CD4-positive, alpha-beta T cell treated with Interleukin-4 for 1 hour (primary cell): ENCODE data around the gene TLE3.

Experiments
- DNase-seq, 2 donors: peaks; one replicate each; pipeline ENCODE4 v3.0.0-alpha.2; 2020 to 2022

The TLE3 gene

DNA sequence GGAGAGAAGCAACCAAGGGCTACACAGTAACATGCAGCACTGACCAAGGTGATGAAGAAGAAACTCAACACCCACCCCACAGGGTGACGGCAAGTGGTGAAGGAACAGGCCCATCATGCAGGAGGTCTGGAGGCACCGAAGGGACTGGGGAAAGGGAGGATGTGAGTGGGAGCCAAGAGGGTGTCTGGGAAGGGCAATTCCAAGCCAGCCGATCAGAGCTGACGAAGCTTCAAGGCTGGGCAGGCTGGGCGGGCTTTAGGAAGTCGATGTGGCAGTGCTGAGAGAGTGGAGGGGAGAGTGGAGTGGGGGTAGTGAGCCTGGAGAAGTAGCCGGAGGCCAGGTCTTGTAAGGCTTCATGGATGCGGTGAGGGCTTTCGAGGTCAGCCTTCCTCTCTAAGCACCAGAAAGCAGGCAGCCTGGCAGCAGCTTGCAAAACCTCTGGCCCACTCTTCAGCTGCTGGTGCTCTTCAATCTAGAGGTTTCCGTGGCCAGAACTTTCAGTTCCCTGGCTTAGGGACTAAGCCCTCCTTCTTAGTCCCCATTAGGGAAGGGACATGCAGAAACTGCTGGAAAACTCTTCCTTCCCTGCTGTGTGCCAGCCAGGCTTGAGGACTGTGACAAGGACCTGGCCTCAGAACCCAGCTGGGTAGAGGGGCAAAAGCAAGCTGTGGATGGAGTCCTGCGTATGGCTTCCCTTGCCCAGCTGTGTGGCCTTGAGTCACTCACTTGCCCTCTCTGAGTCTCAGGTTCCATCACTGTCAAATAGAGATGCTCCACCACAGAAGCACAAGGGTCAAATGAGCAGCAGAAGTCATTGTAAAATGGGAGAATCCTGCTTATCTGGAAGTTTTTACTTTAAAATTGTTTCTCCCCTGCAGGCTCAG lies 72.1 kb downstream of the TLE3 start:
- DNase-seq: no peak

DNA sequence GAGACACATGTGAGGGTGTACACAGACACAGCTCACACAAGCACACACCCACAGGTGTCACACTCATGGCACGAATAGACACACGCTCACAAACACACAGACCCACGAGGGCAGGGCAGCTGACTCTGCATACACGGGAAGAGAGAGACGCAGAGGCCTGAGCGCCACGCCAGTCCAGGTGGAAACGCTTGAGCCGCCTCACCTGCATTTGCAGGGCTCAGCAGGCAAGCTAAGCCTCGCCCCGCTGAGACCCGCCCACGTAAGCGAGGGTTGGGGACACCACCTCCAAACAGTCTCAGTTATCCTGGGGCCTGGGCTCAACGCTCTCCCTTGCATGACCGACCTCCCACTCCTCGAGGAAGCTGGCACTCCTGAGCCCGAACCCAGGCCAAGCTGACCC lies 73.2 kb downstream of the TLE3 start:
- DNase-seq: no peak

DNA sequence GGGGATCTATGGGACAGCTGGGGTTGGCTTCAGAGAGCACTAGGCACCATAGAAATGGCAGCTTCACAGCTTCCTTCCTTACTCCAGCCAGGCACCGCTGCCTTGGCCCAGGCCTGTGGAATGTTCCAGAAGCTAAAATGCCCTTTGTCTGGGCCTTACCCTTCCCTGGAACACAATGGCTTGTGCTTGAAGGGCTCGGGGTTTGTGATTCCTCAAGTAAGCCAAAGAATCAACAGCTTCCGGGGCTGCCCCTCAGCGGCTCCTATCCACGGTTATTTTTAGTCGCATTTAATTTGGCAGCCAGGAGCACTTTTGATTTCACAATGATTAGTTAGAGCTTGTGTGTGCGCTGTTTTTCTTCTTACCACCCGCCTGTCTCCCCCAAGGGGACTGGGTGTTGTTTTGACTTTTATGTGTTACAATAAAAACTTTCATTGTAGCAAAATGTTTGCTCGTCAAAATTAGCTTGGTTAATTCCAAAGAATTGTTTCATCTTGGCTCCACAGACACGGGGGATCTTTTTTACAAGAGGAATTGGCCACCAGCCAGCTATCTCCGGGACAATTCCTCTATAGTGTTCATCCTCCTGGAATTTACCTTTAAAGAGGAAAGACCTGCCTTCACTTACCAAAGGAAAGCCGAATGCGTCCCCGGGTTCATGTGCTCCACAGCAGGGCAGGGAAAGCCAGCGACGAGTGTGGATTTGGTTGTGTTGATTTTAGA lies 73.8 kb downstream of the TLE3 start:
- DNase-seq: no peak

DNA sequence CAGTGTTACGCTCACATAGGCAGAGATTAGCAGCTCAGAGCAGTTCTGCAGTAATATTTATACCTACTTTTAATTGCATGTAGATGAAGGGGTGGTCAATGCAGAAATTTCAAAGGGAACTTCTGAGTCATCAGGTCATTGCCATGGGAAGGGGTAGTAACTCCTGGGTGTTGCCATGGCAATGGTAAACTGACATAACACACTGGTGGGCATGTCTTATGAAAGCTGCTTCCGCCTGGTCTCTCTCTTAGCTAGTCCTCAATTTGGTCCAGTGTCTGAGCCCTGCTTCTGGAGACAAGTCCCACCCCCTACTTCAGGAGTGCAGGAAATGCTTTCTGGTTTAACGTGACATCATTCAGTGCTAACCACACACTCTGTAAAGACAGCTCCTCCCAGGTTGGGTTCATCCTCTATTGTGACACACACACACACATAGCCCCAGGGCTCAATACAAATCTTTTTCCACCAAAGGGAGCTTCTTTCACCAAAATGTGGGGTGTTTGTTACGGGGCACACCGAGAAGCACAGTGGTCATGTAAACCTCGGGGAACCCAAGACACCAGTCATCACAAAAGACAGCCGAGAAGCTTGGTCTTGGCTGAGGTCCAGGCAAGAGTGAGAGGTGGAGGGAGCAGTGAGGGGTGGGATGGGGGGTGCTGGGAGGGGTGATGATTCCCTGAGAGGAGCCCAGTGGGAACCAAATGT lies 74.5 kb downstream of the TLE3 start:
- peak; percentile 88 to 89 for DNase-seq

DNA sequence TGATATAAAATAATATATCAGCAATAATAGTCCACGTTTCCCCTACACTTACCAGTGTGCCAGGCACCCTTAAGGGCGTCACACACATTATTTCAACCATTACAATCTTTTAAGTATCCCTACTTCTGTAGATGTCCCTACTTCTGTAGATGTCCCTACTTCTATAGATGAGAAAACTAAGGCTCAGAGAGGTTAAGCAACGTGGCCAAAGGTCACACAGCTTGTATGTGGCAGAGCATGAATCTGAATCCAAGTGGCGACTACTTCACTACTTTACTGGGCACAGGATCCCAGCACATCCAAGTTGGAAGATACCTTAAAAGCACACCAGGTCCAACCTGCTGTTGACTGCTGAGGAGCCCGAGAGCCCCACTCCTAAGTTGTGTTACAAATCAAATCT lies 77.5 kb downstream of the TLE3 start:
- no peak for DNase-seq

DNA sequence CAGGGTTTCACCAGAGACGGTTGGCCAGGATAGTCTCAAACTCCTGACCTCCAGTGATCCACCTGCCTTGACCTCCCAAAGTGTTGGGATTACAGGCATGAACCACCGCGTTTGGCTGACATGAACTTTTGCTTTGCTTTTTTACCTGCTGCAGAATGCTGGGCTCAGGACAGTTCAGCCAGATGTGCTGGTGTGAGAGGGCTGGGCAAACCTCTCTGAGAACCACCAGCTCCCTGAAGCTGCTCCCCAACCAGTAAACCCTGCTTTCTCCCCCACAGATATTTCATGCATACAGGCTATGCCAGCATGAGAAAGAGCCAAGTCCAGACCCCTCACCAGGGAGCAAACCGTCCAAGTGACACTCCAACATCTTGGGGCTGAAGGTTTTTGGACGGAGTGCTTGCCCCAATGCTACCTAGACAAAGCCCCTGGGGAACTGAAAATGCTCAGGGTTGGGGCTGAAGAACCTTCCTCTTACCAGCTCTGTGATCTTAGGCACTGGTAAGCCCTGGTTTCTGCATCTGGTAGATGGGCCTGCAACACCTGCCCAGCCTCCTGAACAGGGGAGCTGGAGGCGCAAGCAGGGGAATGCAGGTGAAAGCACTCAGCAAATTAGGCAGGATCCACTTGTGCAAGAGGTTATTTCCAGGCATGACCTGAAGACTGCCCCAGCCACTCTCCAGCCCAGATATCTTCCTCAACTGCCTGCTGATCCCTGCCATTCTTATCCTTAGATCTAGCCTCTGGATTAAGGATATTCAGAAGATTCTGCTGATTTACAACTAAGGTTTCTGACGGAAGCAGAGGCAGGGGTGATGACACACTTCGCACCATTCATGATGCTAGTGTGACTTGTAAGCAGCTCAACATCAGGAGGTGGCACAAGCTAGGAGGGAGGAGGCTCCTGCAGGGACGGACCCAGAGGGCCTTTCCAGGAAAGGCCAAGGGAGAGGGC lies 78.8 kb downstream of the TLE3 start:
- DNase-seq: no peak

DNA sequence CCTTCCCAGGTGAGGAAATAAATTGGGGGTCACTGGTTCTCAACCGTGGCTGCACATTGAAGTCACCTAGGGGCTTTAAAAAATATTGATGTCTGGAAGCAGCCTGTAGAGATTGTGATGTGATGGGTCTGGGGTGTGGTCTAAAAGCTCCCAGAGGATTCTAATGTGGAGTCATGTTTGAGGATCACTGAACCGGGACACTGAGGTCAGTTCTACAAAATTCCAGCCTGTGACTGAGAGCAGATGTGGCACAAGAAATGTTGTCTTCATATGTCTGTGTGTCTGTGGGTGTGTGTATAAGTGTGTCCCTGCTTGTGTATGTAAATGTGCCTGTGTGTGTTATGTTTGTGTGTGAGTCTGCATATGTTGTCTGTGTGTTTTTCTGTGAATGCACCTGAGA lies 79.9 kb downstream of the TLE3 start:
- DNase-seq: no peak

DNA sequence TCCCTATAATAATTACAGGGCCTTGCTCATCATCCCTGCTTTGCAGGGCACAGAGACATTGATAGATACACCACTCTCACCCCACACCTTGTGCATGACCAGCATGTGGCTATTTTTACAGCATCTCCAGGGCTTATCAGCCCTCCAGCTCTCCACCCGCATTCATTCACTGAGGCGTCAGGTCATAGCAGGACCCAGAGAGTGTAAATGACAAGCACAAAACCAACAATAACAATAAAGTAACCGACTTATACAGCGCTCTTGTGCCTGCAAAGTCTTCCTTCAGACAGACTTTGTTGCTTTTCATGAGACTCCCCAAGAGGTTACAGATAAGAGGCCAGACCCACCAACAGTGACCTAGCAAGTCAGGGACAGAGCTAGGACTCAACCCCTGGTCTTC lies 80.7 kb downstream of the TLE3 start:
- no peak for DNase-seq

DNA sequence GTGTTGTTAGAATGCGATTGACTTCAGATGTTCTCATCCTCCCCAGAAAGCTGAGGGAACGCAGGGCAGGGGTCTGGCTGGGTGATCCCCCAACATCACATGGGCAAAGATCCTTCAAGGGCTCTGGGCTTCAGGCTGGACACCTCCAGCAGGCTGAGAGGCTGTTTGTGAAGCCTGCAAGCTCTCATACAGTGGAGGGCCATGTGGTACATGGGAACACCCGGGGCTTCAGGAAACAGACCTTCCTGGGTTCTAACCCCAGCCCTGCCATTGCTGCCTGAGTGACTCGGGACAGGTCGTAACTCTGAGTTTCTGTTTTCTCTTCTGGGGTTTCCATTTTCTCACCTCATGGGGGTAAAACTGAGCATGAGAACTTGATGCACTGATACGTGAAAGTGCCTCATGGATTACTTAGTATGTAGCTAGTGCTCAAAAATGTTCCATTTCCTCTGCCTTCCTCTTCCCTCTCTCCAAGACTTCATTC lies 81.2 kb downstream of the TLE3 start:
- no peak for DNase-seq

DNA sequence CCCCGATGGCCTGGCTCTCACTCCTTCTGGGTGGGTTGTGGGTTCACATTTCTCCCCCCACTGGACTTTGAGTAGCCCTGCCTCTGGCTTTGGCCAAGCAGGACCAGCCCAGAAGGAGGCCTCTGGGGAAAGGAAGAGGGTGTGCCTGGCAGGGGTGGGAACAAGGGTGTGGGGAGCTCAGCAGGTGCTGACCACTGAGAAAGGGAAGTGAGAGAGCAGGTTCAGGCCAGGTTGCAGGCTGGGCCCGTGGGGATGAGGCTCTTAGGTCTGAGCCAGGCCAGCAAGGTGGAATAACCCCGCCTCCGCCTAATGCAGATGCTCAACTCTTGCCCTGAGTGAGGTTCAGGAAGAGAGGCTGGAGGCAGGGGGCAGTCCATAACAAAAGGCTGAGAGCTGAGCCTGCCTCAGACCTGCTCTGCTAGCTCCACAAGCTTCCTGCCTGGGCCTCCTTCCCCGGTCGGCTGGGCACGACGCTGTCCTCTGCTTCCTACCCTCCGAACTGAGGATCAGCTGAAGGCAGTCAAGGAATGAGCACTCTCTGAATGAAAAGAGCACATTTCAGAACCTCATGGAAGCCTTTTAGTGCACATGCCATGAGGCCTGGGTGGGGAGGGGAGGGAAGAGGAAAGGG lies 82.7 kb downstream of the TLE3 start:
- no peak for DNase-seq

DNA sequence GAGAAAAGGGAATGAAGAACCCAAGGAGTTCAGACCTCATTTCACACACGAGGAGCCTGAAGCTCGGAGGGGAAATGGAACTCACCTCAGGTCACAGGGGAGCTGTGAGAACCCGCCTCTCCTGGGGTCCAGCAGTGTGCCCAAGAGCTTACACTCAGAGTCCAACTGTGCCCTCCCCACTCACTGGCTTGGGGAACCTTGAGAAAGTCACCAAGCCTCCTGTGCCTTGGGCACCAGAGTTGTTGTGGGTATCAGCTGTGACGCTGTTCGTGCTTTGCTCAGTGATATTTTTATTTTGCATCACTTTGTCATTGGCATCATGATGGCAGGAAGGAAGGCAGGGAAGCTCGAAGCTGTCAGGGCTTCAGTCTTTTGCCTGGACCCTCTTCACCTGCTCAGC lies 83.4 kb downstream of the TLE3 start:
- DNase-seq: no peak

DNA sequence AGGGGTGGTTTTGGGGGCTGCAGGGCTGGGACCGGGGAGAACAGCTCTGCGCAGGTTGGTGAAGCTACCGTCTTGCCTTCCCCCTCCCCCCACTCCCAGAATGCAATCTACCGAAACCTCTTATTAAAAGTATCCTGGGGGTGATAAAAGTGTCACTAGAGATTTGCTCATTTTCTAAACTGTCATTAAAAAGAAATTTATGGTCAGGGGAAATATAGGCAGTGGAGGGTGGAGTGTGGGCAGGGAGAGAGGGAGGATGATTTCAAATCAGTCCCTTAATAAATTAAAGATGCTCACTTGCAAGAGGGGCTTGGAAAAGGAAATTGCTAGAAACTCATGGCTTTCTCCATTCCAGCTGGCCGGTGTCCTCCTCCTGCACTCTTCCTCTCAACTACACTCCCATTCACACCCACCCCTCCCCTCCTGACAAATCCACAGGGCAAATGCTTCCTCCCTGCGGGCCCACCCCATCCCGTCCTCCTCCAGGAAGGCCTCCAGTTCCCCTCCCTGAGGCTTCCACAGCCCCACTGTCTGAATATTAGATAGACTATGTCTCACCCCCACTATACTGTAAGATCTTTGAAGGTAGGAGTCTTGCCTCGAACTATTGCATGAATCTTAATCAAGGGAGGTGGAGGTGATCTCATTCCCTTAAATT lies 83.9 kb downstream of the TLE3 start:
- DNase-seq: no peak

DNA sequence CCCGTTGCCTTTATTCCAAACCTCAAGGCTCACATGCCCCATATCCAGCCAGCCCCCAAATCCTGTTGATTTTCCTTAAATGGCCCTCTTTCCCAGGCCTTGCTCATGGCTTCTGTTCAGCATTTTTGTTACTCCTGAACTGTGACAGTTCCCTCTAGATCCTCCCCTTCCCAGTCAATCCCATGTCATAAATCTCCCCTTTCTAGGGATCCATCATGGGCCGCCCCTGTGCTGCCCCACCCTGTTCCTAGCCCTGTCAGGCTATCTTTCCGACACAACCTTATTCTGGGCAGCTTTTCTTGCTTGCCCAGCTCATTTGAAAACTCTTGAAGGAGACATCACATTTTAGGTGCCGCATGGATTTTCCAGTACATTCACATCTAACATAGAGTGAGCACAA lies 84.8 kb downstream of the TLE3 start:
- DNase-seq: no peak

DNA sequence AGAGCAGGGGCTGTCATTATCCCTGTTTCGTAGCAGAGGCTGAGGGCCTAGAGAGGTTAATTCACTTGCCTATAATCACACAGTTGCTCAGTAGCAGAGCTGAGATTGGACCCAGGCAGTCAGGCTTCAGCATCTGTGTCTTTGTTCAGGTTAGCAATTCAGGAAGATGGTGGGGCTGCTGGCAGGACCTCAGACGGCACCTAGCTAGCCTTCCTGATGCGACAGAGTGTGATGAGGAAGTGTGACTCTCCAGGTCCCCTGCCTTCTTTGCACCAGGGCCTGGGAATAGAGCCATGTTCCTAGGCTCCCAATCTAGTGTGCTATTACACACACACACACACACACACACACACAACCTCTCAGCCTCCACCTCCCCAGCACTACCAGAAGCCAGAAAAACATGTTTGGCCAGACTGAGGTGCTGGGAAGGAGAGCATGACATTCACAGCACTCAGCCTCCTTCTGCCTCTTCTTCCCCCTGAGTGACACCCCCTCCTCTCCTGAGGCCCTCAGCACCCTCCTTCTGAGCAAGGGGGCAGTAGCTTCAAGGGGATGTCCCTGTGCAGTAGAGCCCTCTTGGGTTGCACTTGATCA lies 88.9 kb downstream of the TLE3 start:
- DNase-seq: no peak

DNA sequence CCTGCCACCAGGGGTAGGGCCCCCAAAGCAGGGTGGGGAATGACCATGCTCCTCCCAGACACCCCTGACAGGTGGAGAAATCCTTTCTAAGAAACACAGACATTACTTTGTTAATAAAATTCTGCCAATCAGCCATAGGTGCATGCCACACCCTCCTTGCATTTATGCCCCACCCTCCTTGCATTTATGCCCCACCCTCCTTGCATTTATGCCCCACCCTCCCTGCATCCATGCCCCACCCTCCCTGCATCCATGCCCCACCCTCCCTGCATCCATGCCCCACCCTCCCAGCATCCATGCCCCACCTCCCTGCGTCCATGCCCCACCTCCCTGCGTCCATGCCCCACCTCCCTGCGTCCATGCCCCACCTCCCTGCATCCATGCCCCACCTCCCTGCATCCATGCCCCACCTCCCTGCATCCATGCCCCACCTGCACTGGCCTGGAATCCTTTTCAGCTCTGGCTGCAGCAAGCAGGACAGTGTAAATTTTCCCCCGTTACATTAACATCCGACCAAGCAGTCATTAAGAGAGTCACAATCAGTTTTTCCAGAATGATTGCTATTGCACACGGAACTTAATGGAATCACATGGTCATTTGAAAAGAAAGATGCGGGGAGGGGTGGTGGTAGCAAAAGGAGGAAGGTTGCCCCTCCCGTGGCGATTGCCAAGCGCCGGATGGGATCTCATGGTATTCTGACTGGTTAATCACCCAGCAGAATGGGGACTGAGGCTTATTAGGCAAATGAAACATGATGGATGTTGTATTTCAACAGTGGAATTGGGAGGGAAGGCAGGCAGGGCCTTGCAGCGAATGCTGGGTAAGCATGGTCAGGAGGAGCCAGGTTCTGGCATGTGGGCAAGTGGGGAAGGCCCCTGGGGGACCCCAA lies 91.2 kb downstream of the TLE3 start:
- no peak for DNase-seq

DNA sequence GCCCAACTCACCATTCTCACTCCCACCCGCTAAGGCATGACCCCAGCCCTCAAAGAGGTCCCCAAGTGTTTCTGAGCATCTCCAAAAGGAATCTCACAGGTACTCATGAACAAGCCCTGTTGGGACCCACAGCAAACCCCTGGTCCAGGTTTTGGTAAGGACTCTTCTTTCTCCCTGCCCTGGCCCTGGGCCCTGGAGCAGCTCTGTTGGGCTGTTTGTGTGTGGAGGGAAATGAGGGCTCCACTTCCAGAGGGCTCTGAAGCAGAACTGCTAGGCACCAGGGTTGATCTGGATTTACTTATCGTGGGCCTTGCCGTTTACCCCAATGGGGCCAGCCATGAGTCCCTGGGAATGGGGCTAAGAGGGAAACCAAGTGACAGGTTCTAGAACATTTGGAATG lies 92.9 kb downstream of the TLE3 start:
- DNase-seq: no peak

DNA sequence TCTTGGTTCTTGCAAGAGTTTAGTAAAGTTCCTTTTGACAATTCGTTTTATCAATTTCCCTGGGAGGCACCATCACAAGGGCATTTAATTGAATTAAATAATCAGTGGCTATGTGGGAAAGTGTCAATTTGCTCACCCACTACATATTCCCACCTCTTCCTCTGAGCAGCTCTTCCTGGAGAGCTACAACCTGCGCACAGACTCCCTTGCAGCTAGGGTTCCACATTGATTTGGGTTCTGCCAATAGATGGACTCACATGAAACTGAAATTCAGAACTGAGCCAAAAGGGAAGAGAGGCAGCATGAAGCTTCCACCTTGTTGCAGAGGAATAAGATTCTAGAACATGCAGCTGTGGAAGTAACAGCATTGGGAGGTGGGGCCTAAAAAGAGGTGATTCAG lies 94.8 kb downstream of the TLE3 start:
- DNase-seq: no peak

DNA sequence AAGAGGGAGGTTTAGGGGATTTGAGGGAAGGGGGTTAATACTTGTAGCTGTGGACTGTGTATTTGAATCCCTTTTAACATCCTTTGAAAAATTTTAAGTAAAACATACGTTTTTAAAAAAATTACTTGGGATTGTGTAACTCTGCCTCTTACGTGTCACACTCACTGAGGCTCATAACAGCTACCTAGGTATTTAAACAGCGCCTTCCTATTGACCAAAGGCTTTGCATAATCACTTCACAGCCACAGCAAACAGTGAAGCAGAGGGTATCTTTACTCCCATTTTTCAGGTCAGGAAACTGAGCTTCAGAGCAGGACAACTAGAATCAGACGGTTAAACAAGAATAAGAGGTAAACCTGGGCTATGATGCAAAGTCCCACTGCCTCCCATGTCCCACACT lies 95.9 kb downstream of the TLE3 start:
- no peak for DNase-seq

DNA sequence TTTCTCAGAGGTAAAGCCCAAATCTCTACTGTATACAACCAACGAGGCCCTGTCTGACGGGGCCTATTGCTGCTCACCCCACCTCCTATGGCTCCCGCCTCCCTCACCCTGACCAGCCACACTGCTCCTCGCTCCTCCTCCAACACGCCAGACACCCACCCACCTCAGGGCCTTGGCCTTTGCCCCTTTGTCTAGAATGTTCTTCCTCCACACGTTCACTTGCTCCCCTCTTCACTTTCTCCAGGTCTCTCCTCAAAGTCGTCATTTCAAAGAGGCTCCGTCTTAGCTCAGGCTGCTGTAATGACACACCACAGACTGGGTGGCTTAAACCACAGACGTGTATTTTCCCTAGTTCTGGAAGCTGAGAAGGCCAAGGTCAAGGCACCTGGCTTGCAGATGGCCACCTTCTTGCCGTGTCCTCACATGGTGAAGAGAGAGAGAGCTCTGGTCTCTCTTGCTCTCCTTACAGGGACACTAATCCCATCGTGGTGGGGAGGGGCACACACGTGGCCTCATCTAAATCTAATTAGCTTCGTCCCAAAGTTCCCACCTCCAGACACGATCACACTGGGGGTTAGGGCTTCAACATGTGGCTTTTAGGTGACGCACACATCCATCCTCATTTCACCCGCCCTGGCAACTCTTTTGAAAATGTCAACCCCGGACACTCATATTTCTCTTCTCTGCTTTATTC lies 98.2 kb downstream of the TLE3 start:
- DNase-seq: no peak
